Liver (tissue), 9 donors: ENCODE measurements around the gene SRPX. TPM values are rescaled to one million over a fixed set of nuclear protein-coding genes. Genes with fewer than 3 reads are reported as not detected.
A peak's percentile ranks its signal among the peaks of the same experiment; 100 is the strongest.

Experiments used
- DNase-seq: peaks from one replicate; pipeline ENCODE4 v3.0.0-alpha.2; 2017; ENCODE audit warnings: low spot score
- H3K27ac ChIP-seq, 2 donors: one replicate each; pipeline ENCODE4 v1.7.0; 2013; ENCODE audit warnings: inconsistent platforms in 2 of 2, low read length in 2 of 2, control low read depth in 1 of 2, low read depth in 1 of 2, mild to moderate bottlenecking in 1 of 2
- H3K27me3 ChIP-seq, 4 donors: one replicate each; pipeline versions ENCODE4 v1.6.1 to v1.7.0; 2013; ENCODE audit warnings: low read length in 3 of 4, inconsistent platforms in 1 of 4, mild to moderate bottlenecking in 1 of 4, moderate library complexity in 1 of 4; ENCODE audit not compliant: control insufficient read depth in 4 of 4, insufficient read depth in 4 of 4
- H3K36me3 ChIP-seq, 4 donors: one replicate each; pipeline versions ENCODE4 v1.6.1 to v1.7.0; 2013; ENCODE audit warnings: low read length in 3 of 4, mild to moderate bottlenecking in 3 of 4, low read depth in 1 of 4, moderate library complexity in 1 of 4; ENCODE audit not compliant: control insufficient read depth in 4 of 4, insufficient read depth in 3 of 4
- H3K4me1 ChIP-seq, 4 donors: one replicate each; pipeline versions ENCODE4 v1.6.1 to v1.7.0; 2013; ENCODE audit warnings: low read length in 3 of 4, mild to moderate bottlenecking in 3 of 4, moderate library complexity in 1 of 4; ENCODE audit not compliant: control insufficient read depth in 4 of 4, insufficient read depth in 4 of 4
- H3K4me3 ChIP-seq, 3 donors: one replicate each; pipeline versions ENCODE4 v1.6.1 to v1.7.0; 2013; ENCODE audit warnings: low read length in 3 of 3, control low read depth in 1 of 3, low read depth in 1 of 3, mild to moderate bottlenecking in 1 of 3
- H3K9ac ChIP-seq, 2 donors: one replicate each; pipeline ENCODE4 v1.7.0; 2013; ENCODE audit warnings: low read length in 2 of 2, mild to moderate bottlenecking in 2 of 2, moderate library complexity in 2 of 2, control low read depth in 1 of 2, low read depth in 1 of 2
- H3K9me3 ChIP-seq, 4 donors: one replicate each; pipeline versions ENCODE4 v1.6.1 to v1.7.0; 2013; ENCODE audit warnings: low read length in 3 of 4; ENCODE audit not compliant: control insufficient read depth in 4 of 4
- ATF3 ChIP-seq: IDR thresholded peaks from 2 replicates; pipeline ENCODE4 v1.6.1; 2016; ENCODE audit warnings: antibody characterized with exemption
- EGR1 ChIP-seq, 2 donors: IDR thresholded peaks; 2 replicates each; pipeline ENCODE4 v1.6.1; 2016 to 2018; ENCODE audit warnings: antibody characterized with exemption in 2 of 2, low read depth in 2 of 2
- FOXA2 ChIP-seq: IDR thresholded peaks from 2 replicates; pipeline ENCODE4 v1.6.1; 2016; ENCODE audit warnings: antibody characterized with exemption
- GABPA ChIP-seq, 2 donors: IDR thresholded peaks in 1 of 2; conservative IDR thresholded peaks in 1 of 2; 2 replicates each; pipeline ENCODE4 v1.6.1; 2016; ENCODE audit warnings: antibody characterized with exemption in 2 of 2, mild to moderate bottlenecking in 1 of 2, moderate library complexity in 1 of 2
- HNF4A ChIP-seq, 2 donors: conservative IDR thresholded peaks; 2 replicates each; pipeline ENCODE4 v1.6.1; 2016; ENCODE audit warnings: antibody characterized with exemption in 2 of 2, mild to moderate bottlenecking in 2 of 2
- HNF4G ChIP-seq: IDR thresholded peaks from 2 replicates; pipeline ENCODE4 v1.6.1; 2016; ENCODE audit warnings: antibody characterized with exemption
- MAX ChIP-seq: IDR thresholded peaks from 2 replicates; pipeline ENCODE4 v1.6.1; 2016; ENCODE audit warnings: antibody characterized with exemption
- NR2F2 ChIP-seq: IDR thresholded peaks from 2 replicates; pipeline ENCODE4 v1.6.1; 2016; ENCODE audit warnings: antibody characterized with exemption
- RXRA ChIP-seq, 2 donors: IDR thresholded peaks; 2 replicates each; pipeline ENCODE4 v1.6.1; 2017 to 2018; ENCODE audit warnings: antibody characterized with exemption in 2 of 2, mild to moderate bottlenecking in 1 of 2
- SP1 ChIP-seq: IDR thresholded peaks from 2 replicates; pipeline ENCODE4 v1.6.1; 2018; ENCODE audit warnings: antibody characterized with exemption, mild to moderate bottlenecking
- TAF1 ChIP-seq: conservative IDR thresholded peaks from 2 replicates; pipeline ENCODE4 v1.6.1; 2016; ENCODE audit warnings: antibody characterized with exemption, mild to moderate bottlenecking
- YY1 ChIP-seq: IDR thresholded peaks from 2 replicates; pipeline ENCODE4 v1.6.1; 2016; ENCODE audit warnings: antibody characterized with exemption, mild to moderate bottlenecking
- ZBTB33 ChIP-seq: IDR thresholded peaks from 2 replicates; pipeline ENCODE4 v1.6.1; 2016; ENCODE audit warnings: antibody characterized with exemption
- WGBS: extraction: QIAGEN DNeasy Blood & Tissue Kit; methylation state at CpG from one replicate; pipeline ENCODE4 v1.1.7; 2013; 5-methylcytosine and 5-hydroxymethylcytosine counted together
- polyA plus RNA-seq, 2 donors: library from polyadenylated mRNA; stranded (reverse) in 1 of 2; unstranded in 1 of 2; fragments of 200-250 nt in 1 of 2; fragments of >200 nt in 1 of 2; fragmentation: Nextera tagmentation in 1 of 2; extraction: Ambion mirVana in 1 of 2; gene quantifications; one replicate each; pipeline versions ENCODE4 v1.2.1 to v1.2.3, GENCODE V29; 2013 to 2015
- total RNA-seq, 2 donors: library from RNA; depleted of rRNA; stranded (reverse); fragments of >200 nt; gene quantifications; one replicate each; pipeline ENCODE4 v1.2.3, GENCODE V29; 2014
- donor health status: healthy.
- donor health status: healthy.
- donor health status: healthy.
- donor health status: healthy.
- donor health status: healthy.

SRPX gene
- total and polyA plus RNA-seq, 4 donors, result 4.9 to 15.3 (median 10.3) TPM

- TF ChIP-seq NR2F2, result no peak
- TF ChIP-seq EGR1 (IDR thresholded peaks at IDR 0.05; ENCODE audit: low read depth in 2 of 2), result no peak
- TF ChIP-seq SP1, result peak; percentile 44
- peak; percentile 37 to 65 for TF ChIP-seq HNF4A (conservative IDR thresholded peaks at IDR 0.05)
- no peak for TF ChIP-seq ATF3
- no peak for TF ChIP-seq GABPA (IDR thresholded peaks at IDR 0.05 in 1 of 2, conservative IDR thresholded peaks at IDR 0.05 in 1 of 2)
- no peak for TF ChIP-seq TAF1
- TF ChIP-seq RXRA (IDR thresholded peaks at IDR 0.05), result peak; percentile 77 to 81
Observed at GRCh38 chrX:38109042-38109898, 111.4 kb downstream of the SRPX start (continued).

- Histone ChIP-seq H3K9ac (no peak overlapping the region), H3K9me3 (no peaks in the 10 kb centered on the region), H3K27me3 (peaks cover 0 to 2% (median 0%) of the 10 kb centered on the region in 4 donors), H3K4me1 (peaks cover 0 to 30% (median 22%) of the 10 kb centered on the region in 4 donors), H3K4me3 (no peak overlapping the region), H3K27ac (no peak overlapping the region), H3K36me3 (no peaks in the 10 kb centered on the region)
- WGBS, result 32% methylated on average over 6 of the region's 6 CpGs
- no peak for DNase-seq
- TF ChIP-seq TAF1 (no peak), SP1 (no peak), MAX (no peak), RXRA (IDR thresholded peaks at IDR 0.05) (no peak), ATF3 (no peak), FOXA2 (no peak), HNF4A (conservative IDR thresholded peaks at IDR 0.05) (no peak), HNF4G (no peak)
Observed at GRCh38 chrX:38108364-38108763, 112.3 kb downstream of the SRPX start.

GRCh38 chrX:38106991-38107655 is 113.5 kb downstream of the SRPX start:
- Histone ChIP-seq H3K4me1 (peaks cover 0 to 30% (median 22%) of the 10 kb centered on the region in 4 donors), H3K36me3 (no peaks in the 10 kb centered on the region), H3K27ac (peak overlapping the region in 1 of 2 donors; percentile 42), H3K9me3 (no peaks in the 10 kb centered on the region), H3K27me3 (peaks cover 0 to 2% (median 0%) of the 10 kb centered on the region in 4 donors), H3K9ac (no peak overlapping the region), H3K4me3 (no peak overlapping the region)
- WGBS, result 29% methylated on average over 6 of the region's 6 CpGs
- no peak for DNase-seq
- TF ChIP-seq ZBTB33 (peak; percentile 22), RXRA (IDR thresholded peaks at IDR 0.05) (peak in 1 of 2 donors; percentile 60), EGR1 (IDR thresholded peaks at IDR 0.05; ENCODE audit: low read depth in 2 of 2) (no peak), HNF4A (conservative IDR thresholded peaks at IDR 0.05) (peak; percentile 79 to 84), TAF1 (no peak), HNF4G (peak; percentile 23), SP1 (peak; percentile 30), MAX (peak; percentile 19), YY1 (peak; percentile 25)
